Measurements from ENCODE around the gene LMNTD2.

The LMNTD2 gene

DNA sequence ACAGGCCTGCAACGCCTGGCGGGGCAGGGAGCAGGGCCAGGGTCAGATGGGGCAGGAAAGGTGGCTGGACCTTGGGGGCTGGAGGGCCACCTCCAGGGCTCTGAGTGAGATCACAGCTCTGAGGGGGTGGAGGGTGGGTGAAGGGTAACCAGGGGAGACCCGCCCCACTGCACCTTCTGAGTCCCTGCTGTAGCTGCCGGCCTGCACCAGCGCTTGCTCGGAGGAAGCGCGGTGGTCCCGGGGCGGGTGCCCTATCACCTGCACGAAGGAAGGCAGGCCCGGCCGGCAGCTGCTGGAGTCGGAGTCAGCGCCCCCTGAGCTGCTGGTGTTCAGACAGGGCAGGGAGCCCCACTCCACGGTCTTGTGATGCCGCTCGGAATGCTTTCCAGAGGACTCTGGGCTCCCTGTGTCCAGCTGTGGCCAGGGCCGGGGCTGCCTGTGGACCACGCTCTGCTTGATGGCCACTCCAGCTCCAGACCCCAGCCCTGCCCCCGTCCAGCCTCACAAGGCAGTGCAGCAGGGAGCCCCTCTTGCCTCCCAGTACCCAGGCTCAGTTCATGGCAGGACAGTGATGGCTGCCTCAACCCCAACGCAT, 3.8 kb downstream of the LMNTD2 start:
- Histone ChIP-seq H3K9ac (no peak overlapping the region), H2AFZ (no peak overlapping the region), H3K4me2 (ENCODE audit: low read length) (no peak overlapping the region), H3K4me1 (no peaks in the 10 kb centered on the region), H3K27me3 (ENCODE audit: control insufficient read depth, insufficient read depth, low read length) (no peaks in the 10 kb centered on the region), H3K9me3 (ENCODE audit: control insufficient read depth, low read length) (no peaks in the 10 kb centered on the region), H3K27ac (no peak overlapping the region), H3K79me2 (no peaks in the 10 kb centered on the region), H3K36me3 (ENCODE audit: control insufficient read depth, insufficient read depth, low read length) (no peaks in the 10 kb centered on the region), H3K4me3 (ENCODE audit: low read depth, low read length) (no peak overlapping the region)
- TF ChIP-seq, protein P1, sequence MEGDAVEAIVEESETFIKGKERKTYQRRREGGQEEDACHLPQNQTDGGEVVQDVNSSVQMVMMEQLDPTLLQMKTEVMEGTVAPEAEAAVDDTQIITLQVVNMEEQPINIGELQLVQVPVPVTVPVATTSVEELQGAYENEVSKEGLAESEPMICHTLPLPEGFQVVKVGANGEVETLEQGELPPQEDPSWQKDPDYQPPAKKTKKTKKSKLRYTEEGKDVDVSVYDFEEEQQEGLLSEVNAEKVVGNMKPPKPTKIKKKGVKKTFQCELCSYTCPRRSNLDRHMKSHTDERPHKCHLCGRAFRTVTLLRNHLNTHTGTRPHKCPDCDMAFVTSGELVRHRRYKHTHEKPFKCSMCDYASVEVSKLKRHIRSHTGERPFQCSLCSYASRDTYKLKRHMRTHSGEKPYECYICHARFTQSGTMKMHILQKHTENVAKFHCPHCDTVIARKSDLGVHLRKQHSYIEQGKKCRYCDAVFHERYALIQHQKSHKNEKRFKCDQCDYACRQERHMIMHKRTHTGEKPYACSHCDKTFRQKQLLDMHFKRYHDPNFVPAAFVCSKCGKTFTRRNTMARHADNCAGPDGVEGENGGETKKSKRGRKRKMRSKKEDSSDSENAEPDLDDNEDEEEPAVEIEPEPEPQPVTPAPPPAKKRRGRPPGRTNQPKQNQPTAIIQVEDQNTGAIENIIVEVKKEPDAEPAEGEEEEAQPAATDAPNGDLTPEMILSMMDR (IDR thresholded peaks at IDR 0.05) = no peak

DNA sequence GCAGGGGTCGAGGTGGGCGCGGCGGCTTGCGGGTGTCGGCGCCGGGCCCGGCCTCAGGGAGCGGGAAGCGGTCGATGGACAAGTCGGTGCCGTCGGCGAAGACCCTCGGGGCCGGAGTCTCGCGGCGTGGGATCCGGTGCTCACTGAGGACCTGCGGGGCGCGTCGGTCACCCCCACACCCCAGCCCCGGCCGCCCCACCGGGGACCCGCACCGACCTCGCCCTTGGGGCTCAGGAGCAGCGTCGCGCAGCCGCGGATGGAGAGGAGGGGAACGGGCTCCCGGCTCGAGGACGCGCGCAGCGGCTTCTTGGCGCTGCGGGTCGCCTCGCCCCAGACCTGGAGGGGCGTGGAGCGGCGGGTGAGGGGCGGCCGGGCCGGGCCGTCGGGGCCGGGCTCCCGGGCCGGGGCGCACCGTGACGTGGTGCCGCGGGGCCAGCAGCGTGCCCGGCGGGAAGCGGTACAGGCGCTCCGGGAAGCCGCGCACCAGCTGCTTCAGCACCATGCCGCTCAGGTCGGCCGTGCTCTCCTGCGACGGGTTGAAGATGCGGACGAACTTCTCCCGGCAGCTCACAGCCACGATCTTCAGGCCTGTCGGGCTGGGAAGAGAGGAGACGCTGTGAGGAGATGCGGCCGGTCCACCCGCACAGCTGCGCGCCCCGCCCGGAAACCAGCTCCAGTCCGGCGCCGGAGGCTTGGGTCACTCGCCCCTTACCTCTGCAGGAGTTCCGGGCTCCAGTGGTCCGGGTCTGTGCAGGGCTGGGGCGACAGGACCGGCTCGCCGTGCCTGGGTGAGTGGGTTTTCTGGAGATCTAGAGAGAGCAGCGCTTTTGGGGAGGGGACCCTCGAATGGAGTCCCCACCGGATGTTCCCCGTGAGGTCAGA, 4.5 kb downstream of the LMNTD2 start:
- H3K36me3 ChIP-seq (ENCODE audit: control insufficient read depth, insufficient read depth, low read length) = no peaks in the 10 kb centered on the region
- H2AFZ ChIP-seq = no peak overlapping the region
- no peaks in the 10 kb centered on the region for H3K27me3 ChIP-seq (ENCODE audit: control insufficient read depth, insufficient read depth, low read length)
- no peaks in the 10 kb centered on the region for H3K4me1 ChIP-seq
- no peak overlapping the region for H3K4me3 ChIP-seq (ENCODE audit: low read depth, low read length)
- H3K9ac ChIP-seq = no peak overlapping the region
- TF ChIP-seq, protein P1 (IDR thresholded peaks at IDR 0.05) = no peak
- no peak overlapping the region for H3K4me2 ChIP-seq (ENCODE audit: low read length)
- H3K9me3 ChIP-seq (ENCODE audit: control insufficient read depth, low read length) = no peaks in the 10 kb centered on the region
- no peak overlapping the region for H3K27ac ChIP-seq
- no peaks in the 10 kb centered on the region for H3K79me2 ChIP-seq

DNA sequence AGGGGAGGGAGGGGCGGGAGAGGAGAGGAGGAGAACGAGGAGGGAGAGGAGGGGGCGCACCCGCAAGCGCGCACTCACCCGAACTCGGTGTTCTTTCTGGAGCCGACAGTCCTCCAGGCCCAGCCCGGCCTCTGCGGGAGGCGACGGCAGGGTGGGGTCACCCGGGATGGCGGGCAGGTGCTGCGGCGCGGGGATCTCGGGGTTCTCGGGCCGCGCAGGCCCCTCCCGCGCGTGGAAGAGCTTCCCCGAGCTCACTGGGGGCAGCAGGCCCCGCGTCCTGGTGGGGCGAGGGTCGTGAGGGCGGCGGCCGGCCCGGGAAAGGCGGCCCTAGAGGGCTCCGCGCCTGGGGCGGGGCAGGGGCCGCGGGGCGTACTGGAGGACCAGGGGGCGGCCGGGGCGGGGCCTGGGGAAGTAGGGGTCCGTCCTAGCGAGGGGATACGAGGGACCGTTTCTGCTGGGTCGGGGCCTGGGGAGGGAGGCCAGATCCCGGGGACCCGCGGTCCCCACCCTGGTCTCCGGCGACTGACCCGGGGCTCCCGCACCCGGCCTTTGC, 5.2 kb downstream of the LMNTD2 start:
- no peak overlapping the region for H3K4me2 ChIP-seq (ENCODE audit: low read length)
- H3K27ac ChIP-seq = no peak overlapping the region
- H3K79me2 ChIP-seq = no peaks in the 10 kb centered on the region
- TF ChIP-seq, protein P1 (IDR thresholded peaks at IDR 0.05) = no peak
- H3K27me3 ChIP-seq (ENCODE audit: control insufficient read depth, insufficient read depth, low read length) = no peaks in the 10 kb centered on the region
- H3K4me3 ChIP-seq (ENCODE audit: low read depth, low read length) = peak overlapping the region; percentile 22
- no peaks in the 10 kb centered on the region for H3K9me3 ChIP-seq (ENCODE audit: control insufficient read depth, low read length)
- H3K9ac ChIP-seq = no peak overlapping the region
- peak overlapping the region; percentile 38 for H2AFZ ChIP-seq
- H3K4me1 ChIP-seq = no peaks in the 10 kb centered on the region
- no peaks in the 10 kb centered on the region for H3K36me3 ChIP-seq (ENCODE audit: control insufficient read depth, insufficient read depth, low read length)

DNA sequence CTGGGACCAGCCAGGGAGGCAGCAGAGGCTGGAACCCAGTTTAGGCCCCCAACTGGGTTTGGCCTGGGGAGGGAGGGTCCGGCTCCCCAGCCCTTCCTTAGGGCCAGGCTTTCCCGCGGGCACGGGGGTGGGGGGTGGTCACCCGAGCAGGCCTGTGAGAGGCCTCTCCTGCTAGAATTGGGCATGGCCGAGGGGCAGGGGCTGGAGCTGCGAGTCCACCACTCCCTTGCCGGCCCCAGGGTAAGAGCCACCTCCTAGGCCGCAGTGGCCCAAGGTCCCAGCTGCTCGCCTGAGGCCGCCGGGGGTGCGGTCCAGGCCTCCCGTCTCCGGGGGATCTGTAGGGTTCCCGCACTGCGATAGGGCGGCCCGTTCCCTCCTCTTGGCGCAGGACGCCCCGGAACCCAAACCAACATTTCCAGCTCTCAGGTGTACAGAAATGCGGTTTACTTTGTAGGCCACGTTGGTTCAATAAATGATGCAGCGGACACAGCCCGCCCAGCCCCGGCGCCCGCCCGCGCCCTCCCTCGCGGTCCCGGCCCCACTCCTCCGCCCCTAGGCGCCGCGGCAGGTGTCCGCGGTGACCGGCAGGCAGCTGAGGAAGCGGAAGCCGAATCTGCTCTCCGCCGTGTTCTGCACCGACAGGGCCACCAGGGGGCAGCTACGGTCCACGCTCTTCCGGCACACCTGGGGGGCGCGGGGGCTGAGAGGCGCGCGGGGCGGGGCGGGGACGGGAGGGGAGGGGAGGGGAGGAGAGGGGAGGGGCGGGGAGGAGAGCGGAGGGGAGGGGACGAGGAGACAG, 5.9 kb downstream of the LMNTD2 start:
- Histone ChIP-seq H3K27ac (no peak overlapping the region), H3K79me2 (no peaks in the 10 kb centered on the region), H3K9ac (no peak overlapping the region), H3K4me2 (ENCODE audit: low read length) (peak overlapping the region; percentile 44), H3K4me3 (ENCODE audit: low read depth, low read length) (no peak overlapping the region), H3K36me3 (ENCODE audit: control insufficient read depth, insufficient read depth, low read length) (no peaks in the 10 kb centered on the region), H2AFZ (no peak overlapping the region), H3K4me1 (no peaks in the 10 kb centered on the region), H3K9me3 (ENCODE audit: control insufficient read depth, low read length) (no peaks in the 10 kb centered on the region), H3K27me3 (ENCODE audit: control insufficient read depth, insufficient read depth, low read length) (no peaks in the 10 kb centered on the region)
- TF ChIP-seq, protein P1 (IDR thresholded peaks at IDR 0.05) = peak; percentile 37
